ENCODE results near the gene SIN3B. TPM values are rescaled to one million over a fixed set of nuclear protein-coding genes. Genes with fewer than 3 reads are reported as not detected.
A peak's percentile ranks its signal among the peaks of the same experiment; 100 is the strongest.

The SIN3B gene
- total RNA-seq, 1 donor from 2014 or later, result 44.0 TPM

GRCh38 chr19:16908759-16909158 lies 79.6 kb downstream of the SIN3B start:
- no peak for DNase-seq (ENCODE audit: low read depth in 2 of 2)

GRCh38 chr19:16911046-16911445 lies 81.8 kb downstream of the SIN3B start:
- DNase-seq (ENCODE audit: low read depth in 2 of 2), result no peak

- no peak for DNase-seq (ENCODE audit: low read depth in 2 of 2)
These were observed 83.6 kb downstream of the SIN3B start for GRCh38 chr19:16912780-16913179.

- no peak for DNase-seq (ENCODE audit: low read depth in 2 of 2)
These were observed 85.2 kb downstream of the SIN3B start for GRCh38 chr19:16914421-16914820.

- no peak for DNase-seq (ENCODE audit: low read depth in 2 of 2)
These were observed 85.9 kb downstream of the SIN3B start for GRCh38 chr19:16915135-16915534.

- no peak for DNase-seq (ENCODE audit: low read depth in 2 of 2)
These were observed 86.5 kb downstream of the SIN3B start for GRCh38 chr19:16915734-16916133.

GRCh38 chr19:16917401-16917800 lies 88.2 kb downstream of the SIN3B start:
- DNase-seq (ENCODE audit: low read depth in 2 of 2), result no peak

- DNase-seq (ENCODE audit: low read depth in 2 of 2), result no peak
These were observed 90.3 kb downstream of the SIN3B start for GRCh38 chr19:16919496-16919895.

- peak in 1 of 2 donors; percentile 22 for DNase-seq (ENCODE audit: low read depth in 2 of 2)
These were observed 91.8 kb downstream of the SIN3B start for GRCh38 chr19:16920816-16921529.

GRCh38 chr19:16921766-16922591 lies 92.8 kb downstream of the SIN3B start:
- no peak for DNase-seq (ENCODE audit: low read depth in 2 of 2)

GRCh38 chr19:16922592-16922934 lies 93.4 kb downstream of the SIN3B start:
- DNase-seq (ENCODE audit: low read depth in 2 of 2), result no peak

- DNase-seq (ENCODE audit: low read depth in 2 of 2), result no peak
These were observed 93.8 kb downstream of the SIN3B start for GRCh38 chr19:16922949-16923348.

- no peak for DNase-seq (ENCODE audit: low read depth in 2 of 2)
These were observed 98.7 kb downstream of the SIN3B start for GRCh38 chr19:16927883-16928282.

- no peak for DNase-seq (ENCODE audit: low read depth in 2 of 2)
These were observed 99.2 kb downstream of the SIN3B start for GRCh38 chr19:16928351-16928750.

GRCh38 chr19:16928916-16929315 lies 99.7 kb downstream of the SIN3B start:
- no peak for DNase-seq (ENCODE audit: low read depth in 2 of 2)

Other genes with a start within 250 kb of the SIN3B start
- 2.2 and 3.8 TPM in 2 replicates for gene MED26, start 201.2 kb upstream of the SIN3B start, total RNA-seq
- 32.7 and 47.0 TPM in 2 replicates for gene SMIM7, start 169.3 kb upstream of the SIN3B start, total RNA-seq
- gene TMEM38A, start 168.3 kb upstream of the SIN3B start, total RNA-seq, result 1.3 and 1.8 TPM in 2 replicates
- not detected in 2 replicates for gene NWD1, start 109.6 kb upstream of the SIN3B start, total RNA-seq
- 3.7 and 30.6 TPM in 2 replicates for gene F2RL3, start 59.6 kb downstream of the SIN3B start, total RNA-seq
- 2.0 and 5.2 TPM in 2 replicates for gene CPAMD8, start 197.4 kb downstream of the SIN3B start, total RNA-seq
- gene HAUS8, start 246.1 kb downstream of the SIN3B start, total RNA-seq, result 2.4 and 2.8 TPM in 2 replicates
- gene MYO9B, start 246.4 kb downstream of the SIN3B start, total RNA-seq, result 24.0 and 36.5 TPM in 2 replicates

All from lung microvascular endothelial cell (primary cell).